GM12878 (cell line): ENCODE data around the gene THBS3. TPM values are rescaled to one million over a fixed set of nuclear protein-coding genes. Genes with fewer than 3 reads are reported as not detected.

ENCODE experiments used
- ATF2 ChIP-seq: IDR thresholded peaks from 2 replicates; pipeline ENCODE4 v1.6.1; 2012; ENCODE audit warnings: low read length, inconsistent platforms
- BACH1 ChIP-seq: fragments of 450-650 bp; IDR thresholded peaks from 2 replicates; pipeline ENCODE4 v1.6.1; 2017; ENCODE audit warnings: mild to moderate bottlenecking, borderline replicate concordance
- BCL11A ChIP-seq: IDR thresholded peaks from 2 replicates; pipeline ENCODE4 v1.6.1; 2011; ENCODE audit warnings: low read depth, low read length
- BRCA1 ChIP-seq: IDR thresholded peaks from 2 replicates; pipeline ENCODE4 v1.6.1; 2011; ENCODE audit warnings: low read depth, low read length, improper control_type of control experiment
- CBX5 ChIP-seq: sonication (generic); IDR thresholded peaks from 2 replicates; pipeline ENCODE4 v1.6.1; 2016; ENCODE audit warnings: low read depth, moderate library complexity, mild to moderate bottlenecking, inconsistent platforms
- CTCF ChIP-seq, 3 experiments: IDR thresholded peaks in 2 of 3; conservative IDR thresholded peaks in 1 of 3; 2 replicates each; pipeline ENCODE4 v1.5.1; 2011; ENCODE audit warnings: low read depth in 3 of 3, low read length in 3 of 3, mild to moderate bottlenecking in 3 of 3, control low read depth in 2 of 3, moderate library complexity in 2 of 3, inconsistent platforms in 1 of 3, mixed read lengths in 1 of 3; ENCODE audit not compliant: control insufficient read depth in 2 of 3, insufficient read depth in 1 of 3; ENCODE audit errors: extremely low read depth in 1 of 3
- FOXK2 ChIP-seq: fragments of 450-650 bp; IDR thresholded peaks from 2 replicates; pipeline ENCODE4 v1.6.1; 2017; ENCODE audit warnings: mild to moderate bottlenecking, moderate library complexity
- HCFC1 ChIP-seq: fragments of 150-350 bp; IDR thresholded peaks from 2 replicates; pipeline ENCODE4 v1.6.1; 2014; ENCODE audit warnings: low read length
- HSF1 ChIP-seq: fragments of 150-350 bp; IDR thresholded peaks from 2 replicates; pipeline ENCODE4 v1.6.1; 2014; ENCODE audit warnings: mild to moderate bottlenecking, low read depth, low read length
- IRF3 ChIP-seq: fragments of 450-650 bp; IDR thresholded peaks from 2 replicates; pipeline ENCODE4 v1.6.1; 2014; ENCODE audit warnings: mild to moderate bottlenecking
- IRF4 ChIP-seq: IDR thresholded peaks from 2 replicates; pipeline ENCODE4 v1.6.1; 2011; ENCODE audit warnings: low read depth, low read length
- JUNB ChIP-seq: IDR thresholded peaks from 2 replicates; pipeline ENCODE4 v1.6.1; 2016; ENCODE audit warnings: antibody characterized with exemption, mild to moderate bottlenecking
- MTA2 ChIP-seq: fragments of 450-650 bp; IDR thresholded peaks from 2 replicates; pipeline ENCODE4 v1.6.1; 2016; ENCODE audit warnings: low read depth, mild to moderate bottlenecking, moderate library complexity
- RCOR1 ChIP-seq: conservative IDR thresholded peaks from 2 replicates; pipeline ENCODE4 v1.6.1; 2012; ENCODE audit warnings: low read depth, low read length, improper control_type of control experiment
- SIX5 ChIP-seq: IDR thresholded peaks from 2 replicates; pipeline ENCODE4 v1.6.1; 2011; ENCODE audit warnings: mild to moderate bottlenecking, low read depth, low read length, moderate library complexity; ENCODE audit not compliant: severe bottlenecking
- SP1 ChIP-seq: IDR thresholded peaks from one replicate; pipeline ENCODE4 v1.6.1; 2011; ENCODE audit warnings: low read depth, low read length
- SPI1 ChIP-seq: IDR thresholded peaks from 2 replicates; pipeline ENCODE4 v1.6.1; 2011; ENCODE audit warnings: low read depth, mild to moderate bottlenecking, low read length, moderate library complexity, borderline replicate concordance; ENCODE audit not compliant: insufficient read depth
- WRNIP1 ChIP-seq: IDR thresholded peaks from 2 replicates; pipeline ENCODE4 v1.6.1; 2011; ENCODE audit warnings: low read depth, low read length, improper control_type of control experiment, borderline replicate concordance
- polyA plus RNA-seq, 11 experiments: library from polyadenylated mRNA; depleted of rRNA in 4 of 11; unstranded in 6 of 11; stranded (reverse) in 5 of 11; fragments of >200 nt; fragmentation: Nextera tagmentation in 4 of 11; fragmentation: Illumina TruSeq in 1 of 11; extraction: Ambion mirVana in 4 of 11; extraction: Trizol in 1 of 11; gene quantifications; 1 replicate in 1 of 11; 2 replicates in 10 of 11; pipeline versions ENCODE4 v1.2.1 to v1.2.3, GENCODE V29; 2011 to 2016; ENCODE audit warnings: inconsistent platforms in 2 of 11, missing spikeins in 2 of 11, low read depth in 1 of 11
- total RNA-seq, 4 experiments: library from RNA; depleted of rRNA in 3 of 4; stranded (reverse); fragments of >200 nt in 3 of 4; fragmentation: Illumina TruSeq in 1 of 4; extraction: Trizol in 1 of 4; gene quantifications; 2 replicates each; pipeline versions ENCODE4 v1.2.1 to v1.2.3, GENCODE V29; 2013 to 2021
- TF ChIP-seq, protein P1 (sequence below): fragments of 450-650 bp; IDR thresholded peaks from 2 replicates; pipeline ENCODE4 v1.6.1; 2017; ENCODE audit warnings: antibody characterized with exemption, mild to moderate bottlenecking, moderate library complexity

Gene THBS3
- total and polyA plus RNA-seq, 10 of the 15 experiments (the other 5 are each of a cell fraction or from before 2014, with no cell fraction given), result 0.66 to 3.6 (median 2.0) TPM

DNA sequence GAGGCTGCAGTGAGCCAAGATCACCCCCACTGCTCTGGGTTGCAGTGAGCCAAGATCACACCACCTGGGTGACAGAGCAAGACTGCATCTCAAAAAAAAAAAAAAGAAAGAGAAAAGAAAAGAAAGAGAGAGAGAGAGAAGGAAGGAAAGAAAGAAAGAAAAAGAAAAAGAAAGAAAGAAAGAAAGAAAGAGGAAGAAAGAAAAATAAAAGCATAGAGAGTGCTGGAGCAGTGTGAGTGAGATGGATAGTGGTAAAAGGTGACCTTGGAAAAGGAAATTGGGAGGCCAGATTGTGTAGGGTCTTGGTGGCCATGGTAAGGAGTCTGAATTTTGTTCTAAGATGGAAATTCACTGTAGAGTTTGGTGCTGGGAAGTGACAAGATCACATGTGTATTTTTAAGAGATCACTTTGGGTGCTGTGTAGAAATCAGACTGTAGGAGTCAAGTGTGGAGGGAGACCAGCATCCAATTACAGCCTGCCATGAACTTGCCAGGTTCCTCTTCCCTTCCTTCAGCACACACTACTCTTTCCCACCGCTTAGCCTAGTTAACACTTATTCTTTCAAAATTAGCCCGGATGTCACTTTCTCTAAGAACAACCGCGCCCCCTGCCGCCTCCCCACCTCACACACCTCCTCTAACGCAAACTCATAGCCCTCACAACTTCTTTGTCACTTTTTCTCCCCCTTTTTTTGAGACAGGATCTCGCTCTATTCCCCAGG is 18.7 kb upstream of the THBS3 start (continued):
- TF ChIP-seq MTA2 (no peak), BRCA1 (no peak), HSF1 (no peak), BACH1 (no peak), CBX5 (no peak), SIX5 (no peak), SPI1 (0 out of 2 replicates have a peak, but pooled peaks have one; percentile 35), WRNIP1 (no peak), CTCF (IDR thresholded peaks at IDR 0.05 in 2 of 3, conservative IDR thresholded peaks at IDR 0.05 in 1 of 3; ENCODE audit: control insufficient read depth in 2 of 3, extremely low read depth in 1 of 3, insufficient read depth in 1 of 3, low read depth in 3 of 3, low read length in 3 of 3) (peak; percentile 64 to 90 (median 68)), SP1 (no peak), IRF3 (0 out of 2 replicates have a peak, but pooled peaks have one; percentile 31), HCFC1 (no peak), RCOR1 (no peak), ATF2 (no peak), FOXK2 (no peak), JUNB (no peak), IRF4 (no peak), BCL11A (no peak)
- TF ChIP-seq, protein P1, sequence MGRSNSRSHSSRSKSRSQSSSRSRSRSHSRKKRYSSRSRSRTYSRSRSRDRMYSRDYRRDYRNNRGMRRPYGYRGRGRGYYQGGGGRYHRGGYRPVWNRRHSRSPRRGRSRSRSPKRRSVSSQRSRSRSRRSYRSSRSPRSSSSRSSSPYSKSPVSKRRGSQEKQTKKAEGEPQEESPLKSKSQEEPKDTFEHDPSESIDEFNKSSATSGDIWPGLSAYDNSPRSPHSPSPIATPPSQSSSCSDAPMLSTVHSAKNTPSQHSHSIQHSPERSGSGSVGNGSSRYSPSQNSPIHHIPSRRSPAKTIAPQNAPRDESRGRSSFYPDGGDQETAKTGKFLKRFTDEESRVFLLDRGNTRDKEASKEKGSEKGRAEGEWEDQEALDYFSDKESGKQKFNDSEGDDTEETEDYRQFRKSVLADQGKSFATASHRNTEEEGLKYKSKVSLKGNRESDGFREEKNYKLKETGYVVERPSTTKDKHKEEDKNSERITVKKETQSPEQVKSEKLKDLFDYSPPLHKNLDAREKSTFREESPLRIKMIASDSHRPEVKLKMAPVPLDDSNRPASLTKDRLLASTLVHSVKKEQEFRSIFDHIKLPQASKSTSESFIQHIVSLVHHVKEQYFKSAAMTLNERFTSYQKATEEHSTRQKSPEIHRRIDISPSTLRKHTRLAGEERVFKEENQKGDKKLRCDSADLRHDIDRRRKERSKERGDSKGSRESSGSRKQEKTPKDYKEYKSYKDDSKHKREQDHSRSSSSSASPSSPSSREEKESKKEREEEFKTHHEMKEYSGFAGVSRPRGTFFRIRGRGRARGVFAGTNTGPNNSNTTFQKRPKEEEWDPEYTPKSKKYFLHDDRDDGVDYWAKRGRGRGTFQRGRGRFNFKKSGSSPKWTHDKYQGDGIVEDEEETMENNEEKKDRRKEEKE, result no peak
